ENCODE measurements around the gene HSPA12B. TPM values are rescaled to one million over a fixed set of nuclear protein-coding genes. Genes with fewer than 3 reads are reported as not detected.
A peak's percentile ranks its signal among the peaks of the same experiment; 100 is the strongest.

The HSPA12B gene
- total RNA-seq, 1 experiment from 2014 or later: not detected

DNA sequence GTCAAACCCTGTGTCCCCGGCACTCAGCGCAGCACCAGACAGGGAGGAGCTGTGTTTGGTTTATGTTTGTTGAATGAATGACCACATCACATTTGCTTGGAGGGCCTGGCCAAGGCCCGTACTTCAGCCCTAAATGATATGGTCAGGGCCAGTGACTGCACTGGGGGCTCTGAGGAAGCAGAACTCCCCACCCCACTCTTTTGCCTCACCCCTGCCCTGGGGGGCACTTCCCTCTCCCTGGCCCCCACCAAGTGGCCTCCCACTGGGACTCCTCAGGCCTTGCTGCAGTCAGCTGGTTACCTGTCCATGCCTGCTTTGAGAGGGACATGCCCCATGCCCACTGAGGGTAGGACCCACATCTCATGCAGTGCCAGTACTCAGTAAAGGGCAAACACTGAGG, 32.2 kb downstream of the HSPA12B start:
- H3K27ac Mint-ChIP-seq (ENCODE audit: unreplicated experiment): no peak overlapping the region
- no peak overlapping the region for H3K4me3 Mint-ChIP-seq (ENCODE audit: unreplicated experiment)
- peaks cover 12% of the 10 kb centered on the region for H3K36me3 Mint-ChIP-seq (ENCODE audit: insufficient read depth, unreplicated experiment)
- H3K9me3 ChIP-seq: no peaks in the 10 kb centered on the region
- no peaks in the 10 kb centered on the region for H3K9me3 Mint-ChIP-seq (ENCODE audit: unreplicated experiment)
- H3K4me1 ChIP-seq: peaks cover 11% of the 10 kb centered on the region
- peaks cover 7% of the 10 kb centered on the region for H3K4me1 Mint-ChIP-seq (ENCODE audit: low read depth, unreplicated experiment)
- BruUV-seq (replicated peaks): no TSS peak
- intact Hi-C loops (cut with micrococcal nuclease; ENCODE audit: unreplicated experiment): no loop called here
- TF ChIP-seq, protein P1, sequence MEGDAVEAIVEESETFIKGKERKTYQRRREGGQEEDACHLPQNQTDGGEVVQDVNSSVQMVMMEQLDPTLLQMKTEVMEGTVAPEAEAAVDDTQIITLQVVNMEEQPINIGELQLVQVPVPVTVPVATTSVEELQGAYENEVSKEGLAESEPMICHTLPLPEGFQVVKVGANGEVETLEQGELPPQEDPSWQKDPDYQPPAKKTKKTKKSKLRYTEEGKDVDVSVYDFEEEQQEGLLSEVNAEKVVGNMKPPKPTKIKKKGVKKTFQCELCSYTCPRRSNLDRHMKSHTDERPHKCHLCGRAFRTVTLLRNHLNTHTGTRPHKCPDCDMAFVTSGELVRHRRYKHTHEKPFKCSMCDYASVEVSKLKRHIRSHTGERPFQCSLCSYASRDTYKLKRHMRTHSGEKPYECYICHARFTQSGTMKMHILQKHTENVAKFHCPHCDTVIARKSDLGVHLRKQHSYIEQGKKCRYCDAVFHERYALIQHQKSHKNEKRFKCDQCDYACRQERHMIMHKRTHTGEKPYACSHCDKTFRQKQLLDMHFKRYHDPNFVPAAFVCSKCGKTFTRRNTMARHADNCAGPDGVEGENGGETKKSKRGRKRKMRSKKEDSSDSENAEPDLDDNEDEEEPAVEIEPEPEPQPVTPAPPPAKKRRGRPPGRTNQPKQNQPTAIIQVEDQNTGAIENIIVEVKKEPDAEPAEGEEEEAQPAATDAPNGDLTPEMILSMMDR (IDR thresholded peaks at IDR 0.05; ENCODE audit: insufficient read depth in 1 of 2, low read depth in 1 of 2, low read length in 1 of 2, severe bottlenecking in 1 of 2, unreplicated experiment in 1 of 2): no peak
- H3K4me3 ChIP-seq (ENCODE audit: low read depth, low read length): no peak overlapping the region
- H3K27me3 Mint-ChIP-seq (ENCODE audit: insufficient read depth, unreplicated experiment): no peaks in the 10 kb centered on the region
- H3K27me3 ChIP-seq (replicated peaks; ENCODE audit: control insufficient read depth, insufficient read depth, low read length): no peaks in the 10 kb centered on the region
- H3K36me3 ChIP-seq (ENCODE audit: control insufficient read depth, insufficient read depth, low read length): no peaks in the 10 kb centered on the region
- POLR2A ChIA-PET: no interaction called here
- DNase-seq: no peak
- CTCF ChIA-PET: interaction anchor here (1.2 kb wide), 1 partner anchor 54 kb away, joined by 6 read pairs; no protein-coding TSS in a partner anchor

DNA sequence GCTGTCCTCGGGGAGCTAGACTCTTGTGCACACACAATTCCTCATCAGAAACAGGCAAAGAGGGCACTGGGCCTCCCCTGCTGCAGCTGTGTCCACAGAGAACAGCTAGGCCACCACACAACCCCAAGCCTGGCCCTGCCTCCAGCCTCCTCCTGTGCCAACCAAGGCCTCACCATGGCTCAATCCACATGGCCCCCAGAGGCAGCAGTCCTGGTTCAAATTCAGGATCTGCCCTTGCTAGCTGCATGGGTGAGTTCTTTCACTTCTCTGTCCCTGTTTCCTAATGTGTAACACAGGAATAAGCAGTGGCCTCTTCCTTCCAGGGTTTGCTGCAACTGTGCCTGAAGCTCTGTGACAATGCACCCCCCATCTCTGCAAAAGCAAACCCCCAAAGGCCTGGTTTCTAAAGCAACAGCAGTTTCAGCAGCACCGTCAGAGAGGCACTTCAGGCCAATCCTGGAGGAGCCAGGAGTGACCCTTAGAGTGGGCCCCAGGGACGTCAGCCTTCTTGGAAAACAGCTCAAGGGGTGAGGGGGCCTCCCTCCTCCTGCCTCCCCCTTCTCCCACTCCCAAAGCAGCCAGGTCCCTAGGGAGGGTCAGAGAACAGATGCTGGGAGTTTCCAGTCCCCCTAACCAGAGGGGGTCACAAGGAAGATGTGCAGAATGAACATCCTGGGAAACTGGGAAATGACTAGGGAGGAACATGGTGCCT, 32.8 kb downstream of the HSPA12B start:
- ChIA-PET CTCF (interaction anchor here (3.8 kb wide), 1 partner anchor 16 kb away, joined by 38 read pairs; the partner anchor contains the start of gene SPEF1), POLR2A (no interaction called here)
- intact Hi-C loops (cut with micrococcal nuclease; ENCODE audit: unreplicated experiment): no loop called here
- no TSS peak for BruUV-seq (replicated peaks)
- DNase-seq: no peak
- Mint-ChIP-seq H3K36me3 (ENCODE audit: insufficient read depth, unreplicated experiment) (peaks cover 8% of the 10 kb centered on the region), H3K27ac (ENCODE audit: unreplicated experiment) (no peak overlapping the region), H3K4me3 (ENCODE audit: unreplicated experiment) (no peak overlapping the region), H3K4me1 (ENCODE audit: low read depth, unreplicated experiment) (peaks cover 7% of the 10 kb centered on the region), H3K9me3 (ENCODE audit: unreplicated experiment) (no peaks in the 10 kb centered on the region), H3K27me3 (ENCODE audit: insufficient read depth, unreplicated experiment) (no peaks in the 10 kb centered on the region)
- H3K9me3 ChIP-seq: no peaks in the 10 kb centered on the region
- H3K27me3 ChIP-seq (replicated peaks; ENCODE audit: control insufficient read depth, insufficient read depth, low read length): no peaks in the 10 kb centered on the region
- H3K4me3 ChIP-seq (ENCODE audit: low read depth, low read length): no peak overlapping the region
- TF ChIP-seq, protein P1 (IDR thresholded peaks at IDR 0.05; ENCODE audit: insufficient read depth in 1 of 2, low read depth in 1 of 2, low read length in 1 of 2, severe bottlenecking in 1 of 2, unreplicated experiment in 1 of 2): no peak
- H3K36me3 ChIP-seq (ENCODE audit: control insufficient read depth, insufficient read depth, low read length): no peaks in the 10 kb centered on the region
- peaks cover 11% of the 10 kb centered on the region for H3K4me1 ChIP-seq

DNA sequence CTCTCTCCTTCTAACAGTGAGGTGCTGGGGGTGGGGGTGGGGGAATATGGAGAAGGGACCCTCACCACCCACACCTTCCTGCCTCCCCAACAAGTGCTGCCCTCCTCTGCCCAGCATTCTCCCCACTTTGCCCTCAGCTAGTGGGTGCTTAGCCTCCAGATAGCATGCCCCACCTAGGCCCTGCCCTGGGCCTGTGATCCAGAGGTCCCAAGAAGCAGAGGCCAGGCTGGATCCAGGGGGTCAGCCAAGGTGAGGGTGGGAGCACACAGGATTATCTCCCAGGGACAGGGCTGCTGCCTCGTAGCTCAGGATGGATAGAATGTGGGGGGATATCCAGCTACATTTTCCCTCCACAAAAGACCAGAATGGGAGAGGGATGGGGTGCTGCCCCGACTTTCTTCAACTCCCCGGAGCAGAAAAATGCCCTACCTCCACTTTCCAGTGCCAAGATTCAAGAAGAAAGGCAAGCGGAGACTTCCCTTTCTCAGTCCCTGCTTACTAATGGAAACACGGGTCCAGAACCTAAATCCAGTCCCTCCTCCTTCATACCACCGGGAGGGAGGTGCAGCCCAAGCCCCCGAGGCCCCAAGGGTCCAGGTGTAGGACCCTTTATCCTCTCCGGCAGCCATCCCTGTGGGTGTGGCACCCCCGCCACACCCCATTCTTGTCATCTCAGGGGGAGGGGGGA, 34.1 kb downstream of the HSPA12B start:
- ChIA-PET POLR2A (interaction anchor here (1.2 kb wide), 1 partner anchor 52 kb away, joined by 4 read pairs; no protein-coding TSS in a partner anchor), CTCF (interaction anchor here (0.8 to 3.8 kb wide), 2 partner anchors 15 to 50 kb away, joined by 4 to 38 read pairs; partner anchors contain the start of gene SPEF1)
- Mint-ChIP-seq H3K4me1 (ENCODE audit: low read depth, unreplicated experiment) (peaks cover 7% of the 10 kb centered on the region), H3K36me3 (ENCODE audit: insufficient read depth, unreplicated experiment) (peaks cover 8% of the 10 kb centered on the region), H3K27ac (ENCODE audit: unreplicated experiment) (peak overlapping the region; percentile 70), H3K27me3 (ENCODE audit: insufficient read depth, unreplicated experiment) (no peaks in the 10 kb centered on the region), H3K9me3 (ENCODE audit: unreplicated experiment) (no peaks in the 10 kb centered on the region), H3K4me3 (ENCODE audit: unreplicated experiment) (peak overlapping the region; percentile 90)
- intact Hi-C loops (cut with micrococcal nuclease; ENCODE audit: unreplicated experiment): no loop called here
- Histone ChIP-seq H3K36me3 (ENCODE audit: control insufficient read depth, insufficient read depth, low read length) (no peaks in the 10 kb centered on the region), H3K9me3 (no peaks in the 10 kb centered on the region), H3K4me1 (peaks cover 11% of the 10 kb centered on the region), H3K27me3 (replicated peaks; ENCODE audit: control insufficient read depth, insufficient read depth, low read length) (no peaks in the 10 kb centered on the region), H3K4me3 (ENCODE audit: low read depth, low read length) (peak overlapping the region; percentile 91)
- DNase-seq: no peak
- TF ChIP-seq, protein P1 (IDR thresholded peaks at IDR 0.05; ENCODE audit: insufficient read depth in 1 of 2, low read depth in 1 of 2, low read length in 1 of 2, severe bottlenecking in 1 of 2, unreplicated experiment in 1 of 2): no peak
- BruUV-seq (replicated peaks): no TSS peak

Data from Caco-2 (cell line).